Ovary (tissue), 9 donors: ENCODE measurements around the gene KIF26B. TPM values are rescaled to one million over a fixed set of nuclear protein-coding genes. Genes with fewer than 3 reads are reported as not detected.

Source experiments
- DNase-seq, 5 donors: peaks; one replicate each; pipeline ENCODE4 v3.0.0-alpha.2; 2019 to 2020
- H3K27ac ChIP-seq, 2 donors: fragments of 200-600 bp; one replicate each; pipeline versions ENCODE4 v1.5.1 to v1.8.0; 2019 to 2022
- H3K27me3 ChIP-seq: fragments of 200-600 bp; one replicate; pipeline ENCODE4 v1.8.0; 2022
- H3K36me3 ChIP-seq: fragments of 200-600 bp; sonication (generic); one replicate; pipeline ENCODE4 v1.5.1; 2019
- H3K4me1 ChIP-seq: one replicate; pipeline ENCODE4 v1.8.1; 2013; ENCODE audit warnings: mild to moderate bottlenecking, moderate library complexity; ENCODE audit not compliant: insufficient read depth
- H3K4me3 ChIP-seq: fragments of 200-600 bp; sonication (generic); one replicate; pipeline ENCODE4 v1.5.1; 2017
- H3K9me3 ChIP-seq, 2 donors: fragments of 200-600 bp in 1 of 2; sonication (generic) in 1 of 2; one replicate each; pipeline versions ENCODE4 v1.5.1 to v1.8.1; 2013 to 2019; ENCODE audit warnings: mild to moderate bottlenecking in 1 of 2, moderate library complexity in 1 of 2
- CTCF ChIP-seq, 3 donors: fragments of 450-650 bp in 2 of 3; fragments of 200-600 bp in 1 of 3; IDR thresholded peaks; one replicate each; pipeline versions ENCODE4 v1.5.1 to v1.8.0; 2016 to 2022; ENCODE audit warnings: antibody characterized with exemption in 3 of 3, mild to moderate bottlenecking in 1 of 3
- EP300 ChIP-seq: sonication (generic); formaldehyde crosslinking; IDR thresholded peaks from one replicate; pipeline ENCODE4 v1.6.1; 2017; ENCODE audit warnings: antibody characterized with exemption
- POLR2A ChIP-seq: fragments of 450-650 bp; IDR thresholded peaks from one replicate; pipeline ENCODE4 v1.6.1; 2017; ENCODE audit warnings: antibody characterized with exemption, mild to moderate bottlenecking, moderate library complexity
- WGBS, 3 donors: extraction: QIAGEN DNeasy Blood & Tissue Kit in 1 of 3; methylation state at CpG; one replicate each; pipeline versions ENCODE4 v1.1.5 to v1.1.7; 2013 to 2017; 5-methylcytosine and 5-hydroxymethylcytosine counted together
- intact Hi-C, 4 donors: fragments of 100-400 bp; cut with DNase I; formaldehyde crosslinking; loops; one replicate each; pipeline versions ENCODE4 v1.11.0 to v1.15.1; 2022 to 2023
- polyA plus RNA-seq, 2 donors: library from polyadenylated mRNA; stranded (reverse); fragments of 200-250 nt in 1 of 2; fragments of 350-450 nt in 1 of 2; fragmentation: Illumina TruSeq in 1 of 2; extraction: RNeasy Lipid Tissue Mini Kit (QIAGEN cat#74804) in 1 of 2; gene quantifications; one replicate each; pipeline ENCODE4 v1.2.3, GENCODE V29; 2013 to 2014
- total RNA-seq, 7 donors: library from RNA; depleted of rRNA in 2 of 7; stranded (reverse); fragments of >200 nt in 2 of 7; fragmentation: NEBNext Ultra II Directional in 3 of 7; extraction: Animal tissue kit (Norgen Biotek cat#: 25700) in 3 of 7; gene quantifications; one replicate each; pipeline versions ENCODE4 v1.1.0 to v1.2.4, GENCODE V29; 2016 to 2023
- donor health status: DM: no; HTN: no; CAD: no; lungs with moderate emphysema.
- donor health status: DM: no; HTN: no; CAD: no.
- donor health status: Bipolar disorder and iron deficiency.
- donor health status: DM: yes; HTN: yes; CAD: no.
- donor health status: DM: no; HTN: no; CAD: no.
- donor health status: DM: yes; HTN: yes; CAD: no.

The KIF26B gene
- total and polyA plus RNA-seq, 9 donors: 0.28 to 4.0 (median 0.54) TPM

- H3K27me3 ChIP-seq: no peaks in the 10 kb centered on the region
- TF ChIP-seq CTCF (IDR thresholded peaks at IDR 0.05) (no peak), POLR2A (no peak), EP300 (no peak)
- H3K4me1 ChIP-seq: no peaks in the 10 kb centered on the region
- 83 to 89% (median 88%) methylated on average over 4 of the region's 4 CpGs for WGBS, 3 donors
- DNase-seq: no peak
- no peaks in the 10 kb centered on the region for H3K9me3 ChIP-seq
- H3K27ac ChIP-seq: no peak overlapping the region
- no peaks in the 10 kb centered on the region for H3K36me3 ChIP-seq
- intact Hi-C loops: no loop called here
- H3K4me3 ChIP-seq: no peak overlapping the region
Measured at GRCh38 chr1:245264226-245264625, 109.4 kb downstream of the KIF26B start.

- Histone ChIP-seq H3K27me3 (no peaks in the 10 kb centered on the region), H3K27ac (no peak overlapping the region), H3K4me1 (no peaks in the 10 kb centered on the region), H3K36me3 (no peaks in the 10 kb centered on the region), H3K9me3 (no peaks in the 10 kb centered on the region), H3K4me3 (no peak overlapping the region)
- intact Hi-C loops: no loop called here
- DNase-seq: no peak
- TF ChIP-seq POLR2A (no peak), EP300 (no peak), CTCF (IDR thresholded peaks at IDR 0.05) (no peak)
Measured at GRCh38 chr1:245266105-245266504, 111.3 kb downstream of the KIF26B start.

- Histone ChIP-seq H3K9me3 (no peaks in the 10 kb centered on the region), H3K27me3 (no peaks in the 10 kb centered on the region), H3K4me1 (no peaks in the 10 kb centered on the region), H3K27ac (no peak overlapping the region), H3K4me3 (no peak overlapping the region), H3K36me3 (no peaks in the 10 kb centered on the region)
- intact Hi-C loops: no loop called here
- TF ChIP-seq POLR2A (no peak), EP300 (no peak), CTCF (IDR thresholded peaks at IDR 0.05) (no peak)
- DNase-seq: no peak
Measured at GRCh38 chr1:245270063-245270462, 115.3 kb downstream of the KIF26B start.

- TF ChIP-seq POLR2A: no peak
- TF ChIP-seq CTCF (IDR thresholded peaks at IDR 0.05): no peak
- no peak for TF ChIP-seq EP300
- H3K27me3 ChIP-seq: no peaks in the 10 kb centered on the region
- H3K27ac ChIP-seq: no peak overlapping the region
- no peak overlapping the region for H3K4me3 ChIP-seq
- no peaks in the 10 kb centered on the region for H3K36me3 ChIP-seq
- intact Hi-C loops: no loop called here
- H3K4me1 ChIP-seq: no peaks in the 10 kb centered on the region
- no peak for DNase-seq
- 92 to 100% (median 96%) methylated on average over 1 of the region's 1 CpG for WGBS, 3 donors
- no peaks in the 10 kb centered on the region for H3K9me3 ChIP-seq
Measured at GRCh38 chr1:245270972-245271371, 116.2 kb downstream of the KIF26B start.

GRCh38 chr1:245272676-245273075 lies 117.9 kb downstream of the KIF26B start:
- TF ChIP-seq CTCF (IDR thresholded peaks at IDR 0.05) (no peak), POLR2A (no peak), EP300 (no peak)
- H3K9me3 ChIP-seq: no peaks in the 10 kb centered on the region
- intact Hi-C loops: no loop called here
- H3K36me3 ChIP-seq: no peaks in the 10 kb centered on the region
- H3K27me3 ChIP-seq: no peaks in the 10 kb centered on the region
- no peak overlapping the region for H3K4me3 ChIP-seq
- H3K4me1 ChIP-seq: no peaks in the 10 kb centered on the region
- H3K27ac ChIP-seq: no peak overlapping the region
- no peak for DNase-seq
- 65 to 77% (median 75%) methylated on average over 4 of the region's 4 CpGs for WGBS, 3 donors
